Esophagus muscularis mucosa (tissue), 4 donors: ENCODE measurements around the gene SLC24A3.

ENCODE experiments used
- EP300 ChIP-seq: sonication (generic); formaldehyde crosslinking; IDR thresholded peaks from one replicate; pipeline ENCODE4 v1.6.1; 2017; ENCODE audit warnings: antibody characterized with exemption
- POLR2A ChIP-seq: fragments of 450-650 bp; IDR thresholded peaks from one replicate; pipeline ENCODE4 v1.6.1; 2017; ENCODE audit warnings: antibody characterized with exemption, moderate library complexity, mild to moderate bottlenecking, low read depth
- TF ChIP-seq, protein P1 (sequence below), 3 experiments: fragments of 200-600 bp in 2 of 3; fragments of 450-650 bp in 1 of 3; sonication (generic) in 2 of 3; IDR thresholded peaks; one replicate each; pipeline ENCODE4 v1.5.1; 2017 to 2019; ENCODE audit warnings: antibody characterized with exemption in 3 of 3, mild to moderate bottlenecking in 2 of 3, moderate library complexity in 1 of 3

DNA sequence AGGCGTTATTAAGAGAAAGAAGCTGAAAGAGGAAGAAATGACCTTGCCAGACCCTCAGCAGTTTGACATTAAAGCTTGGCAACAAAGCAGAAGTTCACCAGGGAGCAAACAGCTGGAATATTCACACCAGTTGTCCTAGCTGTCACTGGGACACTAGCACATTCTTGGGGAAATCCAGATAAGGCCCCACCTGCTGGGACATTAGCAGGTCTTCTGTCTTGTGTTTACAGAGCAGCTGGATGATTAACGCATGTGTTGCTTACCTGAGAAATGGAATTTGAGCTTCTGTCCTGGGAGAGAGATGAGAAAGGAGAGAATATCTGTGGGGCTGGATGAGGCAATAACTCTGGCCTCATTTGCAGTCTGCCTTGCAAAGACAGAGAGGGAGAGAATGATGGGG is 408.0 kb downstream of the SLC24A3 start:
- TF ChIP-seq, protein P1, sequence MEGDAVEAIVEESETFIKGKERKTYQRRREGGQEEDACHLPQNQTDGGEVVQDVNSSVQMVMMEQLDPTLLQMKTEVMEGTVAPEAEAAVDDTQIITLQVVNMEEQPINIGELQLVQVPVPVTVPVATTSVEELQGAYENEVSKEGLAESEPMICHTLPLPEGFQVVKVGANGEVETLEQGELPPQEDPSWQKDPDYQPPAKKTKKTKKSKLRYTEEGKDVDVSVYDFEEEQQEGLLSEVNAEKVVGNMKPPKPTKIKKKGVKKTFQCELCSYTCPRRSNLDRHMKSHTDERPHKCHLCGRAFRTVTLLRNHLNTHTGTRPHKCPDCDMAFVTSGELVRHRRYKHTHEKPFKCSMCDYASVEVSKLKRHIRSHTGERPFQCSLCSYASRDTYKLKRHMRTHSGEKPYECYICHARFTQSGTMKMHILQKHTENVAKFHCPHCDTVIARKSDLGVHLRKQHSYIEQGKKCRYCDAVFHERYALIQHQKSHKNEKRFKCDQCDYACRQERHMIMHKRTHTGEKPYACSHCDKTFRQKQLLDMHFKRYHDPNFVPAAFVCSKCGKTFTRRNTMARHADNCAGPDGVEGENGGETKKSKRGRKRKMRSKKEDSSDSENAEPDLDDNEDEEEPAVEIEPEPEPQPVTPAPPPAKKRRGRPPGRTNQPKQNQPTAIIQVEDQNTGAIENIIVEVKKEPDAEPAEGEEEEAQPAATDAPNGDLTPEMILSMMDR (IDR thresholded peaks at IDR 0.05) = no peak
- TF ChIP-seq POLR2A (no peak), EP300 (no peak)
